ENCODE measurements around the gene RIGI.

GRCh38 chr9:32502464-32502863 lies 23.5 kb downstream of the RIGI start:
- TF ChIP-seq, protein P1, sequence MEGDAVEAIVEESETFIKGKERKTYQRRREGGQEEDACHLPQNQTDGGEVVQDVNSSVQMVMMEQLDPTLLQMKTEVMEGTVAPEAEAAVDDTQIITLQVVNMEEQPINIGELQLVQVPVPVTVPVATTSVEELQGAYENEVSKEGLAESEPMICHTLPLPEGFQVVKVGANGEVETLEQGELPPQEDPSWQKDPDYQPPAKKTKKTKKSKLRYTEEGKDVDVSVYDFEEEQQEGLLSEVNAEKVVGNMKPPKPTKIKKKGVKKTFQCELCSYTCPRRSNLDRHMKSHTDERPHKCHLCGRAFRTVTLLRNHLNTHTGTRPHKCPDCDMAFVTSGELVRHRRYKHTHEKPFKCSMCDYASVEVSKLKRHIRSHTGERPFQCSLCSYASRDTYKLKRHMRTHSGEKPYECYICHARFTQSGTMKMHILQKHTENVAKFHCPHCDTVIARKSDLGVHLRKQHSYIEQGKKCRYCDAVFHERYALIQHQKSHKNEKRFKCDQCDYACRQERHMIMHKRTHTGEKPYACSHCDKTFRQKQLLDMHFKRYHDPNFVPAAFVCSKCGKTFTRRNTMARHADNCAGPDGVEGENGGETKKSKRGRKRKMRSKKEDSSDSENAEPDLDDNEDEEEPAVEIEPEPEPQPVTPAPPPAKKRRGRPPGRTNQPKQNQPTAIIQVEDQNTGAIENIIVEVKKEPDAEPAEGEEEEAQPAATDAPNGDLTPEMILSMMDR (IDR thresholded peaks at IDR 0.05): no peak
- no peak for TF ChIP-seq POLR2A (IDR thresholded peaks at IDR 0.05)

Measured in uterus (tissue), 2 donors.